GM12872 (cell line): ENCODE measurements around the gene OPA1.

Experiments used
- CTCF ChIP-seq: IDR thresholded peaks from 3 replicates; pipeline ENCODE4 v1.5.1; 2011; ENCODE audit warnings: low read depth, mild to moderate bottlenecking, low read length, moderate library complexity; ENCODE audit not compliant: insufficient read depth

Gene OPA1

GRCh38 chr3:193637831-193638230 is 44.8 kb downstream of the OPA1 start:
- TF ChIP-seq CTCF, result no peak

GRCh38 chr3:193638833-193639232 is 45.8 kb downstream of the OPA1 start:
- TF ChIP-seq CTCF, result no peak

GRCh38 chr3:193640165-193640715 is 47.2 kb downstream of the OPA1 start:
- TF ChIP-seq CTCF, result no peak

GRCh38 chr3:193640728-193641439 is 47.9 kb downstream of the OPA1 start:
- no peak for TF ChIP-seq CTCF

- TF ChIP-seq CTCF, result no peak
Observed at GRCh38 chr3:193641440-193641775, 48.4 kb downstream of the OPA1 start.

GRCh38 chr3:193645806-193646205 is 52.8 kb downstream of the OPA1 start:
- TF ChIP-seq CTCF, result no peak

- TF ChIP-seq CTCF, result no peak
Observed at GRCh38 chr3:193648542-193649076, 55.6 kb downstream of the OPA1 start.
